Dermis blood vessel endothelial cell (primary cell): ENCODE data around the gene RPS19. TPM values are rescaled to one million over a fixed set of nuclear protein-coding genes. Genes with fewer than 3 reads are reported as not detected.
A peak's percentile ranks its signal among the peaks of the same experiment; 100 is the strongest.
"Not testable (repeated sequence)": the region's sequence is repeated elsewhere in the genome, so short reads cannot be mapped to it uniquely, and the experiment has no call there.

Experiments
- DNase-seq: peaks from one replicate; pipeline ENCODE4 v3.0.0; 2010
- total RNA-seq: library from RNA; depleted of rRNA; stranded (reverse); fragments of >200 nt; gene quantifications from 2 replicates; pipeline ENCODE4 v1.2.3, GENCODE V29; 2014

Gene RPS19
- total RNA-seq, 1 donor from 2014 or later, result 1,770 TPM

DNA sequence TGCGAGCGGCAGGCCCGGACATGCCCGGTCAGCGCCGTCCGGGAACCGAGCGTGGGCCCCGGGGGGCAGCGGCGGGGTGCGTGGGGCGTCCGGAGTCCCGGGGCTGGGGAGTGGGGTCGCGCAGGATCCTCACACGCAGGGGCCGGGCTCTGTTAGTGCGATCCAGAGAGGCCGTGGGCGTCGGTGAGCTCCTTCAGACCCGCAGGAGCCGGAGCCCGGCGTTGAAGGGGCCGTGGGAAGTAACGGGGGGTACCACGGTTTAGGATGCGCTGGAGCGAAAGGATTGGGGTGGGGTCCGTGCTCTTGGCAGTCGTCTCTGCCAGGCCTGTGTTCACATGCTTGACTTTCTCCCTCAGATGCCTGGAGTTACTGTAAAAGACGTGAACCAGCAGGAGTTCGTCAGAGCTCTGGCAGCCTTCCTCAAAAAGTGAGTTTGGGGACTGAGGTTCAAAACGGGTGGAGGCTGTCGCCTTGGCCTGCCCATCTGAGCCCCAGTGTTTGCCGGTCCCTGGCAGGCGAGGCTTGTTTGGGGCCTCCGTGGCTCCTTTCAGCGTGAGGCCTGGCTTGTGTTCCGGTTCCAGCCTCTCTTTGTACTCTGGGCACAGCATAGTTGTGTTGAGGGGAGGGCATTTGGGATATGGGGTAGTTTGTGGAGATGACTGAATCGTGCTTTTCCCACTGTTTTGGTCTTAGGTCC is 512 bp downstream of the RPS19 start:
- peak; percentile 39 for DNase-seq

DNA sequence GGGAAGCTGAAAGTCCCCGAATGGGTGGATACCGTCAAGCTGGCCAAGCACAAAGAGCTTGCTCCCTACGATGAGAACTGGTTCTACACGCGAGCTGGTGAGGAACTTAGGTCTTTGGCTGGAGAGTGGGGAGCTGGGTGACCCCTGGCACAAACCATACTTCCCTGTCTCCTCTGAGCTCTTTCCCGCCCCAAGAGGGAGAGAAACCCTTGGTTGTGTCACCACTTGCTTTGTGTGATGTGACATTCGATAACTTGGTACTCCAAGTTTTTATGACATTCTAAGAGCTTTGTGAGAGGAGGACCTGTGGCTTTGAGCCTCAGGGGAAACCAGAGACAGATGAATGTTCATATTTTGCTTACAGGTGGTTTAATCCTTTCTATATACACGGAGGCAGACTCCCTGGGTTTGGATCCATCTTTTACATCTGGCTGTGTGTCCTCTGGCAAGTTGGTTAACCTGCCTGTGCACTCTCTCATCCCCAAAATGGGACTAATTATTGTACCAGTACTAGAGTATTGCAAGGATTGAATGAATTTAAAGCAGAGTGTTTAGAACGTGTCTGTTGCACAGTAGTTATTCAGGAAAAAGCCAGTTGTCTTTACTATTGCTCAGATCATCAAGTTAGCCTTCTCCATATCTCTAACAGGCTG is 1.2 kb downstream of the RPS19 start:
- no peak for DNase-seq

GRCh38 chr19:41861846-41862245 is 1.8 kb downstream of the RPS19 start:
- DNase-seq, result no peak

DNA sequence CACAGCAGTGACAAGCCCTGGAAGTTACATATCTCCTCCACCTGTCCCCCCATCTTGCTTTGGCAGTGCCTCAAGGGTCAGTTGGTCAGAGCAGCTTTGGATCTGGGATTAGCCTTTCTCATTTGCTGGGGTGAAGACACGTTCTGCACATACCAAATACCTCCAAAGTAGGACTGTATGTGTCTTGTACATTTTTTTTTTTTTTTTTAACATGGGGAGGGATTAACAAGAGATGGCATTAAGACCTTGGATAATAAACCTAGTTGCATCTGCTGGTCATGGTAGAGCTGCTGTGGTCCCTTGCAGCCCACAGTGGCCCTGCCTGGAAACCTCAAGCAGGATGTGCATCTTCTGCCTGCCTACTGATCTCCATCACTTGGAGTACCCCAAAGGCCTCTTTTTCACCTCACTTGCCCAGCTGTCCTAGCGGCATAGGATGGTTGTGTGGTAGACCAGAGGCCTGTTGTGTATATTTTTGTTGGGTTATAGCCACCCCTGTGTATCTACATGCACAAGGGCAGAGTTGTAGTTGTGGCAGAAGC is 2.5 kb downstream of the RPS19 start:
- no peak for DNase-seq

- DNase-seq, result no peak
Measured at GRCh38 chr19:41863209-41863931, 3.3 kb downstream of the RPS19 start.

DNA sequence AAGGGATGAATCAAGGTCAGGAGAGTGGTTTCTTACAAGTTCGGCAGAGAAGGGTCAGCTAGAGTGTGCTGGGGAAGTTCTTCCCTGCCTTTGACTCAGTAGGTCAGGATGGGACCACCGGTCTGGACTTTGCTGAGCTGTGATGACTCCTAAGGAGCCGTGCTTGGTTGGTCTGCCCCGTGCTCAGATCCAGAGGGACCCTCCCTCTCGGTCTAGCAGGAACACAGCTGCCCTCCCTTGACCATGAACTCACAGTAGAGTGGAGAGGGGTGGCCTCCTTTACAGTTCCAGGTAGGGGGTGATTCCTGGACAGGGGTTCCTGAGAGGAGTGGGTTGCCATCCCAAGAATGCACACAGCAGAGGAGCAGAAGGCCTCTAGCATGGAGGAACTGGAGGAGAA is 4.3 kb downstream of the RPS19 start:
- DNase-seq, result no peak

DNA sequence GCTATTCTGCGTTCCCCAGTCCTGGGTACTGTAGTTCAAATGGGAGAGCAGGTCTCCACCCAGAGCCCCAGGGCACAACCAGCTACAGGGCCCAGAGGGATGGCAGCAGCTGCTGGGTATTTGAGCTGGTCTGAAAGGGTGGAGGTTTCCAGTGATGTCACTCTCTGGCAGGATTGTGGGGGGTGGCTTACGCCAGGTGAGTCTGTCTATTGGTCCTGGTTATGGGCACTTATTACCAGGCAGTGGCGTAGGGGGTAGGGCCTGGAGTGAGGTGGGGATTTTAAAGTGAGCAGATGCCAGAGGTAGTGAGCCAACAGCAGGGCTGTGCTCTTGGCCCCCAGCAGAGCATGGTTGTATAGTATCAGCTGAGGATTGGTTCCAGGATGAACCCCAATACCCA is 6.2 kb downstream of the RPS19 start:
- no peak for DNase-seq

DNA sequence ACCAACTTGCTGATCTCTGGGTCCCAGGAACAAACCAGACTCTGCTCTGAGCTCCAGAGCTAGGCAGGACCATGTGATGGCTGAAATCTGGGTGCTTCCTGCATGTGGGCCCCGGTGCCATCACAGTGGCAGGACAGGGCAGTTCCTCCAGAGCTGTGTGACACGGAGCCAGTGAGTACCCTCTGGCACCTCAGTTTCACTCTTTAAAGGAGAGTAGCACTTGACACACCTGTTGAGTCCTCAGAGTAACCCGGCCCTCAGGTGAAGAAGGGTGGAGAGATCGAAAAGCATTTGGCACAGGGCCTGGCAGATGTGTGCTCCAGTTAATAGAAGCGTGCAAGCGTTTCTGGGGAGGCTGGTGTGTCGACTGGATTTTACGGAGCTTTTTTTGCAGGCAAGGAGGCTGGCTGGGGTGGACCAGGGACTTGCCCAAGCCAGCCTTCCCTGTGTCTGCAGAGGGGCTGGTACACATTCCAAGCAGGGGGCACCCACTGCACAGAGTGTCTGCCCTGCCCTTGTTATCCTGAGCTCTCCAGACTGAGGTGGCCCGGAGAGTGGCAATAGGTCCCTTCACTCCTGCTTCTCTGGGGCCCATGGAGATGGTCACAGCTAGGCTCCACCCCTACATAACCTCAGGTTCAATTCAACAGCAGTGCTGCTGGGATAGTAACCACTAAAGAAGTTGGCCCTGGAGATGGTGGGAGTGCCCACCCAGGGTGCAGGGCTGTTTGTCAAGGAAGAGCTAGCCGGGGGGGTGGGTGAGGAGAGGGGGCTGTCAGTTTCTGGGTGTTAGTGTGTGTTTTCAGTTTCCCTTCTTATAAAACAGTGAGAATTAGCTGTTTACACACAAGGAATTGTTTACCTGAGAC is 8.3 kb downstream of the RPS19 start:
- no peak for DNase-seq

DNA sequence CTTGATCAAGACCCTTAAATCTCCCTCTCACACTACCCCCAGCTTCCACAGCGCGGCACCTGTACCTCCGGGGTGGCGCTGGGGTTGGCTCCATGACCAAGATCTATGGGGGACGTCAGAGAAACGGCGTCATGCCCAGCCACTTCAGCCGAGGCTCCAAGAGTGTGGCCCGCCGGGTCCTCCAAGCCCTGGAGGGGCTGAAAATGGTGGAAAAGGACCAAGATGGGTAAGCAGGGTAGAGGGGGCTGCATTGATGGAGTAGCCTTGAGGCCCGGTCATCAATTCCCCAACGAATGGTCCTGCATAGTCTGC is 8.9 kb downstream of the RPS19 start:
- no peak for DNase-seq

GRCh38 chr19:41869374-41869955 is 9.4 kb downstream of the RPS19 start:
- no peak for DNase-seq

- no peak for DNase-seq
Measured at GRCh38 chr19:41870401-41870873, 10.4 kb downstream of the RPS19 start.

GRCh38 chr19:41871573-41872383 is 11.7 kb downstream of the RPS19 start:
- no peak for DNase-seq

DNA sequence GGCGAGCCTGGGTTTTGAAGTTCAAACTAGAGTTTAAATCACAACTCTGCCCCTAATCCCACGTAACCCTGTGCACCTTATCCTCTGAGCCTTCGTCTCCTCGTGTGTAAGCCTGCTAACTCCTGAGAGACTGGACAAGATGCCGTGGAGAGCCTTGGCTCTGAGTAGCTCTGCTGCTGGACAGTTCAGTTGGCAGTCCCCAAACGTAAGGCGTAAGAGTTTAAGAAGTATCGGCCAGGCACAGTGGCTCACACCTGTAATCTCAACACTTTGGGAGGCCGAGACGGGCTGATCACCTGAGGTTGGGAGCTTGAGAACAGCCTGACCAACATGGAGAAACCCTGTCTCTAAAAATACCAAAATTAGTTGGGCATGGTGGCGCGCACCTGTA is 12.3 kb downstream of the RPS19 start:
- no peak for DNase-seq

- peak; percentile 79 for DNase-seq
Measured at GRCh38 chr19:41872775-41873647, 13.0 kb downstream of the RPS19 start.

GRCh38 chr19:41875973-41876372 is 15.9 kb downstream of the RPS19 start:
- not testable (repeated sequence) for DNase-seq

DNA sequence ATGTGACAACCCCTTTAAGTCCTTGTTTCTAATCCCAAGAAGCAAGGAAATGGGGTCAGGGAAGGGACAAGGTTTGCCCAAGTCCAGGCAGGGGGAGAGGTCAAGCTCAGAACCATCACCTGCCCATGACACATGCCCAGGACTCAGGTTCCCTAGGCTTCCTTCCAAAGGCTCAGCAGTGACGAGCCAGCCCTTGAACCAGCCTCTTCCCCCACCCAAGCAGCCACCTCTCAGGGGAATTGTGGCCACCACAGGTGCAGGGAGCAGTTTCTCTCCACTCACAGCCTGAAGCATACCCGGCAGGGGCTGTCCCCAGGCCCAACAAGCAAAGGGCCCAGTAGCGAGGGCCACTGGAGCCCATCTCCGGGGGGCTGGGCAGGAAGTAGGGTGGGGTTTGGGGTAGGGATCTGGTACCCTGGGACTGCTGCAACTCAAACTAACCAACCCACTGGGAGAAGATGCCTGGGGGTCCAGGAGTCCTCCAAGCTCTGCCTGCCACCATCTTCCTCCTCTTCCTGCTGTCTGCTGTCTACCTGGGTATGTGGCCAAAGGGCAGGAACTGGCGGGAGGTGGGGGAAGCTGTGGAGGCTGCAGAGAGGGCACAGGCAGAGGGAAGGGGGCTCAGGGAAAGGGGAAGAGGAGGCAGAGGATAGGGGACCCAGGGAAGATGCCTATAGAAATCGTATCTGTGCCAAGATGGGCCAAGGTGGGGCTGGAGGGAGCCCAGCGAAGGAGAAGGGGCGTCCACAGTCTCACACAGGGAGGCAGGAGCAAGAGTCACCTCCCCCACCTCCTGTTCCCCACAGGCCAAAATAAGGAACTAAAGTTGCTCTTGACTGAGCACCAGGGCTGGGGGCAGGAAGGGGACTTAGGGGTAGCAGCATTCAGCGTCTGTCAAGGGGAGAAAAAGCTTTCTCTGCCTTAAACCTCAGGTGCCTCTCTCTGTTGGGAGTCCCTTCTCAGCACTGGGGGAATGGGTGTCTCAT is 17.1 kb downstream of the RPS19 start, which contains the start of gene CD79A:
Gene CD79A (plus strand): TSS at position 433 of the 986 bp plus-strand sequence. CDS start 26 bp downstream, at position 459.
- no peak for DNase-seq

- no peak for DNase-seq
Measured at GRCh38 chr19:41877916-41878905, 18.2 kb downstream of the RPS19 start.

GRCh38 chr19:41879080-41879479 is 19.0 kb downstream of the RPS19 start:
- no peak for DNase-seq
